Astrocyte (in vitro differentiated cells and primary cell): ENCODE measurements around the gene ZNF780B.

ENCODE experiments used
- EZH2 ChIP-seq: IDR thresholded peaks from 2 replicates; pipeline ENCODE4 v1.6.1; 2012; ENCODE audit warnings: mild to moderate bottlenecking, low read length, inconsistent platforms; ENCODE audit not compliant: insufficient read depth
- TF ChIP-seq, protein P1 (sequence below): IDR thresholded peaks from 2 replicates; pipeline ENCODE4 v1.5.1; 2011; ENCODE audit warnings: low read depth, mild to moderate bottlenecking, inconsistent platforms, low read length, moderate library complexity; ENCODE audit not compliant: insufficient read depth

- TF ChIP-seq, protein P1, sequence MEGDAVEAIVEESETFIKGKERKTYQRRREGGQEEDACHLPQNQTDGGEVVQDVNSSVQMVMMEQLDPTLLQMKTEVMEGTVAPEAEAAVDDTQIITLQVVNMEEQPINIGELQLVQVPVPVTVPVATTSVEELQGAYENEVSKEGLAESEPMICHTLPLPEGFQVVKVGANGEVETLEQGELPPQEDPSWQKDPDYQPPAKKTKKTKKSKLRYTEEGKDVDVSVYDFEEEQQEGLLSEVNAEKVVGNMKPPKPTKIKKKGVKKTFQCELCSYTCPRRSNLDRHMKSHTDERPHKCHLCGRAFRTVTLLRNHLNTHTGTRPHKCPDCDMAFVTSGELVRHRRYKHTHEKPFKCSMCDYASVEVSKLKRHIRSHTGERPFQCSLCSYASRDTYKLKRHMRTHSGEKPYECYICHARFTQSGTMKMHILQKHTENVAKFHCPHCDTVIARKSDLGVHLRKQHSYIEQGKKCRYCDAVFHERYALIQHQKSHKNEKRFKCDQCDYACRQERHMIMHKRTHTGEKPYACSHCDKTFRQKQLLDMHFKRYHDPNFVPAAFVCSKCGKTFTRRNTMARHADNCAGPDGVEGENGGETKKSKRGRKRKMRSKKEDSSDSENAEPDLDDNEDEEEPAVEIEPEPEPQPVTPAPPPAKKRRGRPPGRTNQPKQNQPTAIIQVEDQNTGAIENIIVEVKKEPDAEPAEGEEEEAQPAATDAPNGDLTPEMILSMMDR, result no peak
- TF ChIP-seq EZH2, result no peak
Observed at GRCh38 chr19:39983695-39984300, 72.2 kb downstream of the ZNF780B start.
